Mucosa of rectum (tissue), 2 donors: Measurements from ENCODE around the gene PRAMEF26.
"Not testable (repeated sequence)": the region's sequence is repeated elsewhere in the genome, so short reads cannot be mapped to it uniquely, and the experiment has no call there.

Experiments
- H3K27ac ChIP-seq, 2 donors: one replicate each; pipeline ENCODE4 v1.7.0; 2013; ENCODE audit warnings: inconsistent platforms in 2 of 2, low read depth in 2 of 2, low read length in 2 of 2
- H3K27me3 ChIP-seq, 2 donors: one replicate each; pipeline ENCODE4 v1.7.0; 2013; ENCODE audit warnings: low read length in 2 of 2; ENCODE audit not compliant: control insufficient read depth in 2 of 2, insufficient read depth in 2 of 2
- H3K36me3 ChIP-seq, 2 donors: one replicate each; pipeline ENCODE4 v1.7.0; 2013; ENCODE audit warnings: low read length in 2 of 2; ENCODE audit not compliant: control insufficient read depth in 2 of 2, insufficient read depth in 2 of 2
- H3K4me1 ChIP-seq, 2 donors: one replicate each; pipeline ENCODE4 v1.7.0; 2013; ENCODE audit warnings: low read length in 2 of 2, mild to moderate bottlenecking in 1 of 2; ENCODE audit not compliant: control insufficient read depth in 2 of 2, insufficient read depth in 2 of 2
- H3K4me3 ChIP-seq, 2 donors: one replicate each; pipeline ENCODE4 v1.7.0; 2013; ENCODE audit warnings: low read length in 2 of 2
- H3K9ac ChIP-seq, 2 donors: one replicate each; pipeline ENCODE4 v1.7.0; 2013; ENCODE audit warnings: low read length in 2 of 2, low read depth in 1 of 2, mild to moderate bottlenecking in 1 of 2
- H3K9me3 ChIP-seq, 2 donors: one replicate each; pipeline ENCODE4 v1.7.0; 2013; ENCODE audit warnings: low read length in 2 of 2; ENCODE audit not compliant: control insufficient read depth in 2 of 2
- donor health status: healthy.
- donor health status: Normal muscosa, but diverticular disease.

Gene PRAMEF26

GRCh38 chr1:13155909-13156308 lies at the start of gene PRAMEF26:
Gene PRAMEF26 (minus strand): TSS chr1:13156009. CDS start chr1:13153095, 2,914 bp downstream.
- H3K9me3 ChIP-seq = not testable (repeated sequence)

GRCh38 chr1:13201309-13201708 lies 45.5 kb upstream of the PRAMEF26 start, which contains the start of gene PRAMEF13:
Gene PRAMEF13 (minus strand): TSS chr1:13201409. CDS start chr1:13199589, 1,820 bp downstream.
- H3K36me3 ChIP-seq, H3K9me3 ChIP-seq, H3K4me3 ChIP-seq, H3K4me1 ChIP-seq, H3K27ac ChIP-seq, H3K9ac ChIP-seq, H3K27me3 ChIP-seq: not testable (repeated sequence)

More at GRCh38 chr1:13155909-13156308, at the start of gene PRAMEF26:
- not testable (repeated sequence) for H3K36me3 ChIP-seq, H3K27ac ChIP-seq, H3K4me3 ChIP-seq, H3K9ac ChIP-seq, H3K27me3 ChIP-seq, H3K4me1 ChIP-seq

- H3K4me3 ChIP-seq, H3K4me1 ChIP-seq, H3K9ac ChIP-seq, H3K36me3 ChIP-seq, H3K27me3 ChIP-seq, H3K9me3 ChIP-seq, H3K27ac ChIP-seq: not testable (repeated sequence)
Observed at GRCh38 chr1:13171548-13171947, 15.7 kb upstream of the PRAMEF26 start, which contains the start of gene PRAMEF9. Gene PRAMEF9 (plus strand): TSS chr1:13171848. CDS start chr1:13175281, 3,433 bp downstream.

GRCh38 chr1:13165531-13165930 lies 9.7 kb upstream of the PRAMEF26 start, which contains the start of gene HNRNPCL4:
Gene HNRNPCL4 (minus strand): TSS chr1:13165631. CDS start chr1:13165467, 164 bp downstream.
- H3K4me1 ChIP-seq, H3K4me3 ChIP-seq, H3K27me3 ChIP-seq, H3K9me3 ChIP-seq, H3K9ac ChIP-seq, H3K27ac ChIP-seq, H3K36me3 ChIP-seq: not testable (repeated sequence)

- H3K27ac ChIP-seq, H3K9ac ChIP-seq, H3K4me1 ChIP-seq, H3K9me3 ChIP-seq, H3K27me3 ChIP-seq, H3K36me3 ChIP-seq, H3K4me3 ChIP-seq: not testable (repeated sequence)
Observed at GRCh38 chr1:13116754-13117153, 39.1 kb downstream of the PRAMEF26 start, which contains the start of gene HNRNPCL2. Gene HNRNPCL2 (minus strand): TSS chr1:13116854. CDS start chr1:13116400, 454 bp downstream.
